Heart left ventricle (tissue), 13 donors: ENCODE measurements around the gene UNKL.

ENCODE experiments used
- POLR2A ChIP-seq, 2 donors: fragments of 450-650 bp; IDR thresholded peaks; one replicate each; pipeline ENCODE4 v1.6.1; 2017; ENCODE audit warnings: antibody characterized with exemption in 2 of 2, mild to moderate bottlenecking in 2 of 2, moderate library complexity in 2 of 2
- TF ChIP-seq, protein P1 (sequence below), 12 donors: fragments of 200-600 bp; sonication (generic) in 4 of 12; IDR thresholded peaks; one replicate each; pipeline versions ENCODE4 v1.5.0 to v1.8.0; 2018 to 2022; ENCODE audit warnings: antibody characterized with exemption in 12 of 12, mild to moderate bottlenecking in 5 of 12
- donor health status: ischemic (EF 13 %, LVEDD 7.1; RV severe dilation, severe dysfunction).
- donor health status: DM: no; HTN: yes; CAD: no.
- donor health status: DM: no; HTN: no; CAD: no.
- donor health status: ischemic (EF 25% LVEDD 6.9; RV normal size, moderate dysfunction).
- donor health status: ischemic (EF 25% LVEDD 5.7; RV mildly dilated, moderate dysfunction).
- donor health status: ischemic (EF 35%, LVEDD 5.7; RV mildly dilated, moderate dysfunction).
- donor health status: nonischemic (EF 11% LVEDD 7.7; RV severe dilation, severe dysfunction).
- donor health status: DM: yes; HTN: yes; CAD: no.
- donor health status: PGD.
- donor health status: ischemic (EF 29% LVEDD 5.4; RV normal size, mild dysfunction).
- donor health status: nonischemic (EF 23%, LVEDD 6.1; RV moderate dilation, normal function).

DNA sequence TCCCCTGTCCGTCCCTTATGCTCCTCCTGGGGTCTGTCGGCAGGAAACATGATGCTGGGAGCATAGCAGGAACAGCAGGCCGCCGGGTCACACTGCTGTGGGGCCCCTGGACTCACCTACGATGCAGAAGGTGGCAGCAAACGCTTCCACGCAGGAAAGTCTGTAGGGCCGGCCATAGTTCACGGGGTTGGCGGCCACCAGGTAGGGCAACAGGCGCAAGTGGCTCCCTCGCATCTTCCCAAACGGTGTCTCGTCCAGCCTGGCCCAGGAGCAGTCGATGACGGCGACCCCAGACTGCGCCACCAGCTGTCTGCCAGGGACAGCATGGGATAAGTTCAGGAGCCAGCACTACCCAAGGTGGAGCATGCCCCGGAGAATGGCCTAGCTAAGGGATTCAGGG lies 63.8 kb downstream of the UNKL start:
- TF ChIP-seq, protein P1, sequence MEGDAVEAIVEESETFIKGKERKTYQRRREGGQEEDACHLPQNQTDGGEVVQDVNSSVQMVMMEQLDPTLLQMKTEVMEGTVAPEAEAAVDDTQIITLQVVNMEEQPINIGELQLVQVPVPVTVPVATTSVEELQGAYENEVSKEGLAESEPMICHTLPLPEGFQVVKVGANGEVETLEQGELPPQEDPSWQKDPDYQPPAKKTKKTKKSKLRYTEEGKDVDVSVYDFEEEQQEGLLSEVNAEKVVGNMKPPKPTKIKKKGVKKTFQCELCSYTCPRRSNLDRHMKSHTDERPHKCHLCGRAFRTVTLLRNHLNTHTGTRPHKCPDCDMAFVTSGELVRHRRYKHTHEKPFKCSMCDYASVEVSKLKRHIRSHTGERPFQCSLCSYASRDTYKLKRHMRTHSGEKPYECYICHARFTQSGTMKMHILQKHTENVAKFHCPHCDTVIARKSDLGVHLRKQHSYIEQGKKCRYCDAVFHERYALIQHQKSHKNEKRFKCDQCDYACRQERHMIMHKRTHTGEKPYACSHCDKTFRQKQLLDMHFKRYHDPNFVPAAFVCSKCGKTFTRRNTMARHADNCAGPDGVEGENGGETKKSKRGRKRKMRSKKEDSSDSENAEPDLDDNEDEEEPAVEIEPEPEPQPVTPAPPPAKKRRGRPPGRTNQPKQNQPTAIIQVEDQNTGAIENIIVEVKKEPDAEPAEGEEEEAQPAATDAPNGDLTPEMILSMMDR (IDR thresholded peaks at IDR 0.05): no peak
- no peak for TF ChIP-seq POLR2A (IDR thresholded peaks at IDR 0.05)
